ENCODE measurements around the gene LUZP1.

LUZP1 gene

GRCh38 chr1:23079025-23079424 lies 89.6 kb downstream of the LUZP1 start:
- no peak overlapping the region for H3K4me3 ChIP-seq (ENCODE audit: low read depth, low read length)
- no peak for TF ChIP-seq CTCF (IDR thresholded peaks at IDR 0.05; ENCODE audit: insufficient read depth, low read length, missing control alignments)
- POLR2A ChIA-PET: no interaction called here
- CTCF ChIA-PET: interaction anchor here (1.1 to 4.7 kb wide), 3 partner anchors 9 to 106 kb away, joined by 3 to 34 read pairs (median 3); no protein-coding TSS in a partner anchor
- no peak for DNase-seq (ENCODE audit: low read depth, low spot score)

- POLR2A ChIA-PET: no interaction called here
Observed at GRCh38 chr1:23074012-23074411, 94.6 kb downstream of the LUZP1 start.

GRCh38 chr1:23069675-23070074 lies 99.0 kb downstream of the LUZP1 start:
- DNase-seq (ENCODE audit: low read depth, low spot score): no peak
- POLR2A ChIA-PET: no interaction called here
- CTCF ChIA-PET: interaction anchor here (0.7 to 2.5 kb wide), 4 partner anchors 10 to 115 kb away, joined by 3 to 8 read pairs (median 6); no protein-coding TSS in a partner anchor
- H3K4me3 ChIP-seq (ENCODE audit: low read depth, low read length): no peak overlapping the region
- no peak for TF ChIP-seq CTCF (IDR thresholded peaks at IDR 0.05; ENCODE audit: insufficient read depth, low read length, missing control alignments)

More at GRCh38 chr1:23074012-23074411, 94.6 kb downstream of the LUZP1 start:
- DNase-seq (ENCODE audit: low read depth, low spot score): no peak
- no peak overlapping the region for H3K4me3 ChIP-seq (ENCODE audit: low read depth, low read length)
- TF ChIP-seq CTCF (IDR thresholded peaks at IDR 0.05; ENCODE audit: insufficient read depth, low read length, missing control alignments): no peak
- CTCF ChIA-PET: interaction anchor here (2.3 kb wide), 1 partner anchor 111 kb away, joined by 10 read pairs; no protein-coding TSS in a partner anchor

- POLR2A ChIA-PET: no interaction called here
- no peak overlapping the region for H3K4me3 ChIP-seq (ENCODE audit: low read depth, low read length)
- DNase-seq (ENCODE audit: low read depth, low spot score): no peak
- no peak for TF ChIP-seq CTCF (IDR thresholded peaks at IDR 0.05; ENCODE audit: insufficient read depth, low read length, missing control alignments)
- CTCF ChIA-PET: interaction anchor here (0.7 to 2.5 kb wide), 4 partner anchors 11 to 115 kb away, joined by 3 to 8 read pairs (median 6); no protein-coding TSS in a partner anchor
Observed at GRCh38 chr1:23069149-23069548, 99.5 kb downstream of the LUZP1 start.

GRCh38 chr1:23066075-23066474 lies 102.6 kb downstream of the LUZP1 start:
- no peak overlapping the region for H3K4me3 ChIP-seq (ENCODE audit: low read depth, low read length)
- no peak for DNase-seq (ENCODE audit: low read depth, low spot score)
- CTCF ChIA-PET: interaction anchor here (1.0 to 1.6 kb wide), 2 partner anchors 33 to 89 kb away, joined by 4 to 6 read pairs; no protein-coding TSS in a partner anchor
- POLR2A ChIA-PET: no interaction called here
- TF ChIP-seq CTCF (IDR thresholded peaks at IDR 0.05; ENCODE audit: insufficient read depth, low read length, missing control alignments): no peak

- POLR2A ChIA-PET: no interaction called here
- DNase-seq (ENCODE audit: low read depth, low spot score): no peak
- TF ChIP-seq CTCF (IDR thresholded peaks at IDR 0.05; ENCODE audit: insufficient read depth, low read length, missing control alignments): no peak
- H3K4me3 ChIP-seq (ENCODE audit: low read depth, low read length): no peak overlapping the region
- CTCF ChIA-PET: interaction anchor here (0.7 to 1.0 kb wide), 2 partner anchors 33 to 88 kb away, joined by 3 to 4 read pairs; no protein-coding TSS in a partner anchor
Observed at GRCh38 chr1:23065385-23065784, 103.3 kb downstream of the LUZP1 start.

All from AG04449 (cell line).